OCI-LY7 (cell line): Measurements from ENCODE around the gene SDF4. TPM values are rescaled to one million over a fixed set of nuclear protein-coding genes. Genes with fewer than 3 reads are reported as not detected.

ENCODE experiments used
- BruUV-seq: library from RNA; stranded (reverse); fragments of 400-500 nt; replicated peaks from 2 replicates; lab custom pipeline; 2021; lab: Mats Ljungman, UMichigan
- CTCF ChIA-PET: fragments of 300-600 bp; sonication (Branson Sonifier 250); formaldehyde crosslinking; loops from one replicate; lab custom pipeline; 2022; ENCODE audit warnings: antibody characterized with exemption; ENCODE audit not compliant: unreplicated experiment; lab: Charles Lee
- POLR2A ChIA-PET: fragments of 300-600 bp; sonication (Branson Sonifier 250); formaldehyde crosslinking; loops from one replicate; lab custom pipeline; 2022; ENCODE audit warnings: antibody characterized with exemption; lab: Charles Lee
- DNase-seq: peaks from one replicate; pipeline ENCODE4 v3.0.0-alpha.2; 2015; ENCODE audit warnings: low spot score
- H2AFZ ChIP-seq: fragments of 200-600 bp; sonication (generic), shearing (Covaris generic); 2 replicates; pipeline ENCODE4 v1.6.1; 2014; ENCODE audit warnings: mild to moderate bottlenecking, antibody characterized with exemption, low read length, moderate library complexity
- H3K27ac ChIP-seq: fragments of 200-600 bp; sonication (generic); 2 replicates; pipeline ENCODE4 v1.5.1; 2014; ENCODE audit warnings: mixed run types, low read depth, mild to moderate bottlenecking, moderate library complexity, low read length, inconsistent platforms; ENCODE audit not compliant: poor library complexity, severe bottlenecking
- H3K36me3 ChIP-seq: fragments of 200-600 bp; sonication (generic); 2 replicates; pipeline ENCODE4 v1.6.1; 2014; ENCODE audit warnings: mild to moderate bottlenecking, antibody characterized with exemption, low read length, moderate library complexity, mixed read lengths; ENCODE audit not compliant: insufficient read depth
- H3K4me1 ChIP-seq: fragments of 200-600 bp; sonication (generic); 2 replicates; pipeline ENCODE4 v1.5.1; 2014; ENCODE audit warnings: mild to moderate bottlenecking, low read length; ENCODE audit not compliant: insufficient read depth, poor library complexity, severe bottlenecking
- H3K4me2 ChIP-seq: fragments of 200-600 bp; sonication (generic); 2 replicates; pipeline ENCODE4 v1.6.1; 2014; ENCODE audit warnings: mild to moderate bottlenecking, low read length
- H3K4me3 ChIP-seq: fragments of 200-600 bp; sonication (generic); 2 replicates; pipeline ENCODE4 v1.5.1; 2014; ENCODE audit warnings: mild to moderate bottlenecking, low read depth, low read length; ENCODE audit not compliant: poor library complexity, severe bottlenecking
- H3K79me2 ChIP-seq: fragments of 200-600 bp; sonication (generic); 2 replicates; pipeline ENCODE4 v1.6.1; 2016; ENCODE audit warnings: low read depth, mild to moderate bottlenecking, low read length, moderate library complexity, mixed read lengths; ENCODE audit not compliant: insufficient read depth
- H3K9me2 ChIP-seq: fragments of 200-600 bp; sonication (generic); 2 replicates; pipeline ENCODE4 v1.6.1; 2016; ENCODE audit warnings: mild to moderate bottlenecking, low read length, mixed read lengths; ENCODE audit not compliant: insufficient read depth
- H3K9me3 ChIP-seq: fragments of 200-600 bp; sonication (generic); 2 replicates; pipeline ENCODE4 v1.6.1; 2014; ENCODE audit warnings: mild to moderate bottlenecking, mixed run types, low read length, mixed read lengths
- H4K20me1 ChIP-seq: fragments of 200-600 bp; sonication (generic); 2 replicates; pipeline ENCODE4 v1.6.1; 2014; ENCODE audit warnings: mild to moderate bottlenecking, antibody characterized with exemption, low read length, moderate library complexity, mixed read lengths; ENCODE audit not compliant: insufficient read depth
- EZH2phosphoT487 ChIP-seq: fragments of 200-600 bp; sonication (generic); IDR thresholded peaks from 2 replicates; pipeline ENCODE4 v1.6.1; 2018; ENCODE audit warnings: low read depth, borderline replicate concordance, mild to moderate bottlenecking, mixed run types, antibody characterized with exemption, low read length, moderate library complexity, mixed read lengths
- intact Hi-C: fragments of 100-400 bp; cut with micrococcal nuclease; formaldehyde crosslinking; loops from one replicate; pipeline ENCODE4 v1.10.0; 2022; ENCODE audit not compliant: unreplicated experiment
- total RNA-seq, 2 experiments: library from RNA; depleted of rRNA in 1 of 2; stranded (reverse); fragments of >200 nt in 1 of 2; shearing (Covaris generic) in 1 of 2; gene quantifications; 2 replicates each; pipeline ENCODE4 v1.2.3, GENCODE V29; 2014 to 2022
- TF ChIP-seq, protein P1 (sequence below): fragments of 200-600 bp; sonication (generic); conservative IDR thresholded peaks from 2 replicates; pipeline ENCODE4 v1.5.1; 2014; ENCODE audit warnings: mild to moderate bottlenecking, antibody characterized with exemption, low read length, moderate library complexity, mixed read lengths

The SDF4 gene
- total RNA-seq, 2 experiments from 2014 or later: 47.7 to 85.7 TPM

DNA sequence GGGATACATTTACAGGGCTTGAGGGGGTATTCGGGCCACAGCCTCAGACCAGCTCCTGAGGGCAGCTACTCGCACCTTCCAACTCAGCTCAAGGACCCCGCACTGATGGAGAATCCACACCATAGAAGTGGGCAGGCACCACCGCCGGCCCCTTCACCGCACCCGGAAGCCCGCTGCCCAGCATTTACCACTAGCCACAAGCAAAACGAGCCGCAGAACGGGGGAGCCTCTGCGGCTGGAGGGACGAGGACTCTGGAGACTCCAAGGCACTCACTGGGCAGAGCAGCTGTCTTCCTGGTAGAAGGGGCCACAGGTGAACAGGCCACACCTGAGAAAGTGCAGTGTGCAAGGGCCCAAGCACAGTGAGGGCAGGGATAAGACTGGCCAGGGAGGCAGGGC lies 36.5 kb upstream of the SDF4 start:
- Histone ChIP-seq H2AFZ (no peak overlapping the region), H3K27ac (no peak overlapping the region), H3K36me3 (peaks cover 73% of the 10 kb centered on the region), H3K9me3 (no peaks in the 10 kb centered on the region), H4K20me1 (0 out of 2 replicates have a peak, but pooled peaks cover 12% of the 10 kb centered on the region), H3K4me1 (peaks cover 19% of the 10 kb centered on the region), H3K9me2 (no peaks in the 10 kb centered on the region), H3K4me2 (no peak overlapping the region), H3K4me3 (no peak overlapping the region), H3K79me2 (peaks cover 39% of the 10 kb centered on the region)
- POLR2A ChIA-PET: no interaction called here
- DNase-seq: no peak
- TF ChIP-seq, protein P1, sequence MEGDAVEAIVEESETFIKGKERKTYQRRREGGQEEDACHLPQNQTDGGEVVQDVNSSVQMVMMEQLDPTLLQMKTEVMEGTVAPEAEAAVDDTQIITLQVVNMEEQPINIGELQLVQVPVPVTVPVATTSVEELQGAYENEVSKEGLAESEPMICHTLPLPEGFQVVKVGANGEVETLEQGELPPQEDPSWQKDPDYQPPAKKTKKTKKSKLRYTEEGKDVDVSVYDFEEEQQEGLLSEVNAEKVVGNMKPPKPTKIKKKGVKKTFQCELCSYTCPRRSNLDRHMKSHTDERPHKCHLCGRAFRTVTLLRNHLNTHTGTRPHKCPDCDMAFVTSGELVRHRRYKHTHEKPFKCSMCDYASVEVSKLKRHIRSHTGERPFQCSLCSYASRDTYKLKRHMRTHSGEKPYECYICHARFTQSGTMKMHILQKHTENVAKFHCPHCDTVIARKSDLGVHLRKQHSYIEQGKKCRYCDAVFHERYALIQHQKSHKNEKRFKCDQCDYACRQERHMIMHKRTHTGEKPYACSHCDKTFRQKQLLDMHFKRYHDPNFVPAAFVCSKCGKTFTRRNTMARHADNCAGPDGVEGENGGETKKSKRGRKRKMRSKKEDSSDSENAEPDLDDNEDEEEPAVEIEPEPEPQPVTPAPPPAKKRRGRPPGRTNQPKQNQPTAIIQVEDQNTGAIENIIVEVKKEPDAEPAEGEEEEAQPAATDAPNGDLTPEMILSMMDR: no peak
- no TSS peak for BruUV-seq
- intact Hi-C loops: no loop called here
- CTCF ChIA-PET: no interaction called here

DNA sequence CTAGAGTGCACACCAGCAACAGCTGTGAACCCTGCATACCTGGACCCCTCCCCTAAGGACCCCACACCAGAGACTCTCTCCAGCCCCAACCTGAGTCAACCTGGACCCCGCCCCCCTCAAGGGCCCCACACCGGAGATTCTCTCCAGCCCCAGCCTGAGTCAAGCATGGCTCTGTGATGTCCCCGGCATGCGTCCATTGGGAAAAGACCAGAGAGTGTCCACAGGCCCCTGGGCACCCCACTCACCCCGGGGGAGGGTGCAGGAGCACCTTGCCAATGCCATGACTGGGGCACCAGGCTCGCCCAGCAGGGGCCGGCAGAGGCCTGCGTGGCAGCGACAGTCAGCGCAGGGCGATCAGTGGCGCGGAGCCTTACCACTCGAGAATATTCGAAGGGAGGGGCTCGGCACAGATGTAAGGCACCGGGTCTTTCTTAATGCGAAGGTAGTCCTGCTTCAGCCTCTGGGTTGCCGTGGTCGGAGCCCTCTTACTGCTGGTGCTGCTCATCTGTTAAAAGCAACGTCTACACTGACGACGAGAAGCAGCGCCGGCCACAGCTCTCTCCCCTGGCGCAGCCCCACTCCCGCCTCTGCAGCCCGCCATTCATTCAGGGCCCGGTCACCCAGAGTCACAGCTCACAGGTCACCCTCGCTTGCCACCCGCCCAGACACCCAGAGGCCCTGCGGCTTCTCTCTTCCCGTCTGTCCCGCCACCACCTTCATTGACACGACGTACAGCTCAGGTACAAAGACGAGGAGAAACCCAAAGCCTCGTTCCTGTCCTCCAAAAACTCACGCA lies 35.9 kb upstream of the SDF4 start:
- H4K20me1 ChIP-seq: 0 out of 2 replicates have a peak, but pooled peaks cover 12% of the 10 kb centered on the region
- peaks cover 33% of the 10 kb centered on the region for H3K79me2 ChIP-seq

DNA sequence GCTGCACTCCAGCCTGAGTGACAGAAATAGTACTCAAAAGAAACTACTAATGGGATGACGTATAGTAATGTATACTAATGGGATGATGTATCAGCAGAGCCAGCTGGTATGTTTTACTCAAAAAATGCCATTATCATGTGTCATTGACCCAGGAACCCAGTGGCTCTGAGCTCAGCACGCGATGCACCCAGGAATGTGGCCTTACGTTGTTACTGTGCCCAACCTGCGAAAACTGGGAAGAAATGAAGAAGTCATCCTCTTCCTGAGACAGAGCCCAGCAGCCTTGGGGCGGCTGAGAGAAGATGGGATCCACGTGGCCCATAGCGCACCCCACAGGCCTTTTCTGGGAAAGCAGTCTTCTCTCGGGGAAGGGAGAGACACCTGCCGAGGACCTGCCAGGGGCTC lies 33.1 kb upstream of the SDF4 start:
- H3K79me2 ChIP-seq: peaks cover 5% of the 10 kb centered on the region
- H3K36me3 ChIP-seq: peaks cover 78% of the 10 kb centered on the region
- no peak overlapping the region for H3K4me2 ChIP-seq
- no peaks in the 10 kb centered on the region for H3K4me1 ChIP-seq
- intact Hi-C loops: no loop called here
- H3K9me2 ChIP-seq: no peaks in the 10 kb centered on the region
- H3K9me3 ChIP-seq: no peaks in the 10 kb centered on the region
- H4K20me1 ChIP-seq: no peaks in the 10 kb centered on the region
- no peak overlapping the region for H3K27ac ChIP-seq
- CTCF ChIA-PET: no interaction called here
- DNase-seq: no peak
- POLR2A ChIA-PET: no interaction called here
- no peak overlapping the region for H3K4me3 ChIP-seq
- H2AFZ ChIP-seq: no peak overlapping the region
- no TSS peak for BruUV-seq
- TF ChIP-seq, protein P1: peak; percentile 48; the same call in 1 of the 2 replicates
- TF ChIP-seq EZH2phosphoT487: no peak

More for the DNA sequence above, 35.9 kb upstream of the SDF4 start:
- ChIA-PET POLR2A (no interaction called here), CTCF (no interaction called here)
- no peak for DNase-seq
- Histone ChIP-seq H3K9me3 (no peaks in the 10 kb centered on the region), H2AFZ (no peak overlapping the region), H3K36me3 (peaks cover 79% of the 10 kb centered on the region), H3K27ac (no peak overlapping the region), H3K4me1 (peaks cover 18% of the 10 kb centered on the region), H3K4me3 (no peak overlapping the region), H3K4me2 (no peak overlapping the region), H3K9me2 (no peaks in the 10 kb centered on the region)
- intact Hi-C loops: no loop called here
- no peak for TF ChIP-seq EZH2phosphoT487
- BruUV-seq: no TSS peak
